HepG2 (cell line): ENCODE measurements around the gene HECTD1. TPM values are rescaled to one million over a fixed set of nuclear protein-coding genes. Genes with fewer than 3 reads are reported as not detected.

Source experiments
- ATAC-seq: fragments of 200-7000 bp; cut with Tn5 transposase; 3 replicates; pipeline ENCODE4 v1.9.1; 2020; ENCODE audit warnings: mild to moderate bottlenecking, moderate library complexity
- BruUV-seq: library from RNA; stranded (reverse); fragments of 400-500 nt; replicated peaks from 2 replicates; lab custom pipeline; 2021; lab: Mats Ljungman, UMichigan
- CTCF ChIA-PET: fragments of 300-600 bp; formaldehyde crosslinking; extraction: SDS; loops from one replicate; lab custom pipeline; 2021; ENCODE audit warnings: low total read pairs, inconsistent platforms, low intra/inter-chr PET ratio; lab: Yijun Ruan, JAX
- POLR2A ChIA-PET: fragments of 350-600 bp; sonication (Branson Sonifier 250); formaldehyde crosslinking; loops from one replicate; lab custom pipeline; 2020; ENCODE audit warnings: antibody characterized with exemption, inconsistent platforms; lab: Yijun Ruan, JAX
- DNase-seq: peaks from one replicate; pipeline ENCODE4 v3.0.0-alpha.2; 2015; ENCODE audit warnings: low spot score
- FAIRE-seq: peaks from 3 replicates; lab custom pipeline; 2011; peaks lifted over from hg19 to GRCh38; lab: Jason Lieb, UNC
- H2AFZ ChIP-seq: one replicate; pipeline ENCODE4 v1.6.1; 2011; ENCODE audit warnings: low read length, inconsistent platforms
- H3K27ac ChIP-seq: fragments of 300-600 bp; 3 replicates; pipeline ENCODE4 v1.8.0; 2011; ENCODE audit warnings: mixed run types, mild to moderate bottlenecking, mixed read lengths, low read length, inconsistent platforms; ENCODE audit not compliant: insufficient read depth; ENCODE audit errors: extremely low read length
- H3K27me3 ChIP-seq, 2 experiments: fragments of 200-600 bp in 1 of 2; 2 replicates in 1 of 2; 3 replicates in 1 of 2; pipeline versions ENCODE4 v1.6.0 to v1.8.0; 2011; ENCODE audit warnings: low read length in 2 of 2, mild to moderate bottlenecking in 2 of 2, moderate library complexity in 2 of 2, inconsistent platforms in 1 of 2; ENCODE audit not compliant: insufficient read depth in 2 of 2, control insufficient read depth in 1 of 2
- H3K36me3 ChIP-seq, 2 experiments: fragments of 200-600 bp in 1 of 2; replicated peaks in 1 of 2; 2 replicates in 1 of 2; 3 replicates in 1 of 2; pipeline versions ENCODE4 v1.5.1 to v1.8.0; 2011; ENCODE audit warnings: low read length in 2 of 2, inconsistent platforms in 1 of 2; ENCODE audit not compliant: insufficient read depth in 2 of 2, control insufficient read depth in 1 of 2
- H3K4me1 ChIP-seq: 2 replicates; pipeline ENCODE4 v1.5.1; 2012; ENCODE audit warnings: low read length, inconsistent platforms; ENCODE audit not compliant: insufficient read depth
- H3K4me2 ChIP-seq: 2 replicates; pipeline ENCODE4 v1.6.0; 2011; ENCODE audit warnings: low read depth, low read length, inconsistent platforms
- H3K4me3 ChIP-seq, 3 experiments: fragments of 200-600 bp in 1 of 3; sonication (generic), shearing (Covaris generic) in 1 of 3; replicated peaks in 1 of 3; 2 replicates each; pipeline ENCODE4 v1.5.1; 2011 to 2016; ENCODE audit warnings: low read length in 3 of 3, inconsistent platforms in 2 of 3, low read depth in 2 of 3, mild to moderate bottlenecking in 2 of 3, control low read depth in 1 of 3, mixed read lengths in 1 of 3; ENCODE audit not compliant: insufficient read depth in 1 of 3
- H3K79me2 ChIP-seq: one replicate; pipeline ENCODE4 v1.6.1; 2011; ENCODE audit warnings: low read length, inconsistent platforms; ENCODE audit not compliant: insufficient read depth
- H3K9ac ChIP-seq: 2 replicates; pipeline ENCODE4 v1.6.0; 2011; ENCODE audit warnings: mild to moderate bottlenecking, low read depth, low read length, inconsistent platforms; ENCODE audit not compliant: insufficient read depth
- H3K9me3 ChIP-seq: 2 replicates; pipeline ENCODE4 v1.5.1; 2012; ENCODE audit warnings: mild to moderate bottlenecking, low read length
- H4K20me1 ChIP-seq: 2 replicates; pipeline ENCODE4 v1.6.0; 2011; ENCODE audit warnings: inconsistent platforms, mild to moderate bottlenecking, low read length, moderate library complexity; ENCODE audit not compliant: insufficient read depth
- ATF7-NPFF ChIP-seq: sonication (generic); formaldehyde crosslinking; IDR thresholded peaks from 2 replicates; pipeline ENCODE4 v1.8.1; 2023; ENCODE audit warnings: mild to moderate bottlenecking, low read depth, missing genetic modification reagents, moderate library complexity
- BRD4 ChIP-seq: sonication (generic); formaldehyde crosslinking; IDR thresholded peaks from 2 replicates; pipeline ENCODE4 v1.4.0; 2020; ENCODE audit warnings: missing genetic modification reagents
- JUND ChIP-seq: sonication (generic); formaldehyde crosslinking; IDR thresholded peaks from 2 replicates; pipeline ENCODE4 v1.8.0; 2022; ENCODE audit warnings: mild to moderate bottlenecking, missing genetic modification reagents
- KLF6 ChIP-seq: IDR thresholded peaks from 2 replicates; pipeline ENCODE4 v1.8.0; 2016; ENCODE audit warnings: missing biosample characterization, missing genetic modification reagents
- MBNL3 ChIP-seq: fragments of 250-450 bp; sonication (Bioruptor Pico); conservative IDR thresholded peaks from 2 replicates; pipeline ENCODE4 v1.8.0; 2022; ENCODE audit warnings: mild to moderate bottlenecking, inconsistent platforms
- RNF2 ChIP-seq: fragments of 450-650 bp; conservative IDR thresholded peaks from 2 replicates; pipeline ENCODE4 v1.6.1; 2016; ENCODE audit warnings: low read depth
- TARDBP ChIP-seq: sonication (generic); formaldehyde crosslinking; IDR thresholded peaks from 2 replicates; pipeline ENCODE4 v1.8.0; 2022; ENCODE audit warnings: mild to moderate bottlenecking, missing genetic modification reagents
- ZNF20 ChIP-seq: sonication (generic); formaldehyde crosslinking; IDR thresholded peaks from 2 replicates; pipeline ENCODE4 v1.4.0; 2020; ENCODE audit warnings: mild to moderate bottlenecking, moderate library complexity, missing genetic modification reagents
- ZNF703 ChIP-seq: sonication (generic); formaldehyde crosslinking; IDR thresholded peaks from 2 replicates; pipeline ENCODE4 v1.5.1; 2020; ENCODE audit warnings: missing genetic modification reagents, mild to moderate bottlenecking, moderate library complexity, borderline replicate concordance
- ZNF709 ChIP-seq: sonication (generic); formaldehyde crosslinking; IDR thresholded peaks from 2 replicates; pipeline ENCODE4 v1.5.0; 2020; ENCODE audit warnings: mild to moderate bottlenecking, missing genetic modification reagents
- WGBS: methylation state at CpG from one replicate; pipeline ENCODE4 v1.1.6; 2017; ENCODE audit warnings: low lambda C conversion rate; 5-methylcytosine and 5-hydroxymethylcytosine counted together
- in situ Hi-C: cut with HindIII; loops from 2 replicates; pipeline ENCODE4 v1.10.0; 2017; ENCODE audit warnings: low pct_unique_long_range_greater_than_20kb; ENCODE audit not compliant: extremely low pct_ligation_motif_present
- intact Hi-C: fragments of 100-400 bp; cut with micrococcal nuclease; formaldehyde crosslinking; loops from one replicate; pipeline ENCODE4 v1.10.0; 2022; ENCODE audit not compliant: unreplicated experiment
- polyA plus RNA-seq, 8 experiments: library from polyadenylated mRNA; depleted of rRNA in 3 of 8; stranded (reverse) in 7 of 8; unstranded in 1 of 8; fragments of >200 nt; fragmentation: Illumina TruSeq in 4 of 8; extraction: Trizol in 4 of 8; gene quantifications; 2 replicates each; pipeline versions ENCODE4 v1.2.1 to v1.2.3, GENCODE V29; 2011 to 2016; ENCODE audit warnings: low read depth in 4 of 8, missing spikeins in 1 of 8, mixed read lengths in 1 of 8; ENCODE audit not compliant: insufficient read depth in 1 of 8
- total RNA-seq, 5 experiments: library from RNA; depleted of rRNA; stranded (reverse); fragments of >200 nt; fragmentation: Illumina TruSeq; extraction: Trizol; gene quantifications; 2 replicates each; pipeline ENCODE4 v1.2.3, GENCODE V29; 2016; ENCODE audit warnings: low read depth in 1 of 5

The HECTD1 gene
- total and polyA plus RNA-seq, 2 of the 13 experiments (the other 11 are each of a cell fraction or from before 2014, with no cell fraction given) = 312 to 560 TPM

GRCh38 chr14:31159682-31160296, 47.8 kb downstream of the HECTD1 start (continued):
- TF ChIP-seq MBNL3 (CRISPR knock-in tag) (no peak), JUND (CRISPR knock-in tag) (no peak), ATF7-NPFF (CRISPR knock-in tag) (no peak), KLF6 (no peak), RNF2 (no peak), ZNF703 (no peak)

GRCh38 chr14:31154956-31155355, 52.6 kb downstream of the HECTD1 start:
- no TSS peak for BruUV-seq
- no peak for FAIRE-seq

More at GRCh38 chr14:31154956-31155355, 52.6 kb downstream of the HECTD1 start:
- POLR2A ChIA-PET = no interaction called here
- no peak for DNase-seq
- Histone ChIP-seq H3K4me3 (no peak overlapping the region), H3K4me2 (no peak overlapping the region), H2AFZ (no peak overlapping the region), H3K27me3 (no peaks in the 10 kb centered on the region), H4K20me1 (no peaks in the 10 kb centered on the region), H3K36me3 (peaks cover 45 to 75% of the 10 kb centered on the region in 2 experiments), H3K9ac (no peak overlapping the region), H3K9me3 (no peaks in the 10 kb centered on the region), H3K27ac (no peak overlapping the region), H3K79me2 (peaks cover 3% of the 10 kb centered on the region), H3K4me1 (no peaks in the 10 kb centered on the region)
- in situ Hi-C loops = no loop called here
- WGBS = 95% methylated on average over 12 of the region's 12 CpGs
- CTCF ChIA-PET = no interaction called here
- intact Hi-C loops = no loop called here
- ATAC-seq = no peak
- 0 out of 2 replicates have a peak, but pooled peaks have one; percentile 25 for TF ChIP-seq TARDBP (CRISPR knock-in tag)
- TF ChIP-seq ZNF709 = no peak
- no peak for TF ChIP-seq BRD4 (CRISPR knock-in tag)
- TF ChIP-seq ZNF20 (CRISPR knock-in tag) = no peak
- TF ChIP-seq, all 625 proteins: peak for 1
